GM18511 (cell line): ENCODE data around the gene FBXO8.
"Not testable (repeated sequence)": the region's sequence is repeated elsewhere in the genome, so short reads cannot be mapped to it uniquely, and the experiment has no call there.

Experiments
- ATAC-seq: cut with Tn5 transposase; IDR thresholded peaks from one replicate; pipeline ENCODE4 v1.9.1; 2021; ENCODE audit warnings: mild to moderate bottlenecking, moderate library complexity; ENCODE audit not compliant: unreplicated experiment

FBXO8 gene

DNA sequence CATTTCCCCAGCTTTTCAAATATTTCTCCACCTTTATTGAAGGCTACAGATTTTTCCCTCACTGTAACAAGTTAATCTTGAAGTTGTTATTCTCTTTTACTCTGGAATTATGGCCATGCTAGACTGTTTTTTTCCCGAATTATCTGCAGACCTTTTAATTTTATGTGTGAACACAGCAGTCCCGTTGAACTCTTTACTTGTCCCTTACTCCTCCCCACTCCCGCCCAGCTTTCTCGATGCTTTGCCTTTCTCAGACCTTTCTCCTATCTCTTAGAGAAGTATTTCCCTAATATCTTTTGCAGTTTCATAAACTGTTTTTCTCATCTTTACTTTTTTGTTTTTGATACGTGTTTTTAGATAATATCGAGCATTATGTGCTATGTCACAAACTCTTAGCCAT lies 1.0 kb upstream of the FBXO8 start:
- ATAC-seq: no peak

DNA sequence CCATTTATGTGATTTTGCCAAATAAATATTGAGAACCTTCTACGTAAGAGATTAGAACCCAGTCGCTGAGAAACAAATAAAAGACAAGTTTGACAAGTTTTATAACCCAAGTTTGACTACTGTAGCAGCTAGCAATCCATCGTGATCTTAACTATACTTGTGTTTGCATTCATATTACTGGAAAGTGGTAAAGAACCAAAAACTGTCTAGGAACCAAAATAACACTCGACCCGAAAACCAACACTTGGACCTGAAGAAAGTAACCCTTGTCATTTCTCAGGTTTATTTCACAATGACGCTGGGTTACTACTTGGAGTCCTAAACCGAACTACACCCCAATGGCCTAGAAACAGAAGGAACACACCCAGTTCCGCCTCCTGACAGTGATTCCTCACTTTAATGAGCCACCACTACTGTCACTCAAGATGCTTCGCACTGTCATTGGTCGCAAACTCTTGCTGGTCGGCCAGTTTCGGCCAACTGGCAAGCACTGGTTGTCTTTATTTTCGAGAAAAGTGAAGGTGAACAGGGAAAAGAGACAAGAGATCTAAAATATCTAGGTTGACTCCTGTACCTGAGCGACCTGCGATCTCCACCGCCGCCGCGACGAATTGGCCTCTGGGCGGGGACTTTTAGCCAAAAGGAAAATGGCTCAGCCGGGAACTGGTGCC lies 496 bp downstream of the FBXO8 start:
- peak; percentile 97 for ATAC-seq

DNA sequence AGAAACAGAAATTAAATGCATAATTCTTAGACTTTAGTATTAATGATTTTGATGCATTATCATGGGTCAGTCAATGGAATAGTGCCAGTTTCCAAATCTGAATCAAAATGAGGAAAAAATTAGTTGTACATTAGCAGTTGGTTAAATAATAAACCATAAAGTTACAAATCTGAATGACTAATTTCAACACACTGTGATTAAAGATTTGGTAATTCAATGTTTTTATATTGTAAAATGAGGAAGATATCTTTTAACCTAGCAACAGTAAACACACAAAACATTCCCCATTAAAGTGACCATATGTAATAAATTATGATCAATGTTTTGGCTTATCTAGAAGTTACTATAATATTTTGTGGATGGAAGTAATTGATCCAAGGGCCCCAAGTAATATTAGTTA lies 1.6 kb downstream of the FBXO8 start:
- no peak for ATAC-seq

DNA sequence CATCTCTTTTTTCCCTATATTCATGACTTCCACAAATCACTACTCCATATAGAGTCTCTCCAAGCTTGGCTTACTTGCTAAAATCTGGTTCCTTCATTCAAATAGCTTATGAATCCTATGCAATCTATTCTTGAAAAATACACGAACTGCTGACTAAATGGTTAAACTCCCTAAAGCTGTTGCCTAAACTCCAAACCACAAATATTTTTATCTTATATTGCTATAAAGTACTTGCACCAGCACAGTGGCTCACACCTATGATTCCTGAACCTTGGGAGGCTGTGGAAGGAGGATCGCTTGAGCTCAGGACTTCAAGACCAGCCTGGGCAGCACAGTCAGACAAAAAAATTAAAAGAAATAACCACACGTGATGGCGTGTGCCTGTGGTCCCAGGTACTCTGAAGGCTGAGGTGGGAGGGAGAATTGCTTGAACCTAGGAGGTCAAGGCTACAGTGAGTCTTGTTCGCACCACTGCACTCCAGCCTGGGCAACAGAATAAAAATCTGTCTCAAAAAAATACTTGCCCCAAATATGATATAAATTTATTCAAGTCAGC lies 2.2 kb downstream of the FBXO8 start:
- ATAC-seq: no peak

DNA sequence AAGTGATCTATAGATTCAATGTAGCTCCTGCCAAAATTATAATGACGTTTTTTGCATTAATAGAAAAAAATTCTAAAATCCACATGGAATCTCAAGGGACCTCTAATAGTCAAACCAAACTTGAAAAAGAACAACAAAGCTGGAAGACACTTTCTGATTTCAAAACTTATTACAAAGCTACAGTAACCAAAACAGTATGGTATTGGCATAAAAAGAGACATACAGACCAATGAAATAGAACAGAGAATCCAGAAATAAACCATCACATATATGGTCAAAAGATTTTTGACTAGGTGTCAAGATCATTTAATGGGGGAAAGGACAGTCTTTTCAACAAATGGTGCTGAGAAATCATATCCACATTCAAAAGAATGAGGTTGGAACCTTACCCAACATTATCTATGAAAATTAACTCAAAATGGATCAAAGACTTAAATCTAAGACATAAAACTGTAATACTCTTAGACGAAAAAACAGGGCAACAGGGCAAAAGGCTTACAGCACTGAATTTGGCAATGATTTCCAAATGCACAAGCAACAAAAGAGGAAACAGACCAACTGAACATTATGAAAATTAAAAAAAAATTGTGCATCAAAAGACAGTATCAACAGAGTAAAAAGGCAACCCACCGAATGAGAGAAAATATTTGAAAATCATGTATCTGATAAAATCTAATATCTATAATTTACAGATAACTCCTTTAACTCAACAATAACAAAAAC lies 3.9 kb downstream of the FBXO8 start:
- ATAC-seq: no peak

DNA sequence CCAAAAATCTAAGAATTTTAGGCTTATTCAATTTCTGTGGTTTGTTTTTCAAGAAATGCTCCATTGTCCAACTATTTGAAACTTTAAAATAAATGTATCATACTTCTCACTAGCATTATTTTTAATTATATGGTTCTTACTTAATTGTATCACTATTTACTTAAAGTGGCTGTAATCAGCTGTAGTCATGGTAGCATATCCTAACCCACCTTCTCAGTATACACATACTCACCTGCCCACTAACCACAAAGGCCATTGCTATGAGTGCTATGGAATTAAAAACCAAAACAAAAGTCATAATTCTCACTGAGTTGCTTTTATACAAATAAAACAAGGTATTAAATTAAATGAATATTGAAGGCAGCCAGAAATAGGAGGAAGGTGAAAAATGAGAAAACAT lies 5.0 kb downstream of the FBXO8 start:
- ATAC-seq: no peak

DNA sequence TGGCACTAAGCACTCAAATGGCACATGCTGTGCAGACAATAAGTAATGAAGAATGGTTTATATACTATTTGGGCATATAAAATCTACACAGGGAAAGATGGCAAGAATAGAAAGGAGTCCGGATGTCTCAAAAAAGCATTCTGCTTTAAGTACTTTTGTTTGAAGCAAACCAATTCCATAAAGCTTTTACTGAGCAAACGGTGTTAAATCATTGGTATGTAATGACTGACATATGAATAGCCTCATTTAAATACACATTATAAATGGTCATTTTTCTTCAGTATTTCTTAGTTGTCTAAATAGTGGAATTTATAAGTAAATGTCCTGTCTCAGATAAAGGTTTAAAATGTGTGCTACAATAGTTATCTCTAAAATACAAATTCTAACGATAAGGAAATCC lies 6.0 kb downstream of the FBXO8 start:
- no peak for ATAC-seq

DNA sequence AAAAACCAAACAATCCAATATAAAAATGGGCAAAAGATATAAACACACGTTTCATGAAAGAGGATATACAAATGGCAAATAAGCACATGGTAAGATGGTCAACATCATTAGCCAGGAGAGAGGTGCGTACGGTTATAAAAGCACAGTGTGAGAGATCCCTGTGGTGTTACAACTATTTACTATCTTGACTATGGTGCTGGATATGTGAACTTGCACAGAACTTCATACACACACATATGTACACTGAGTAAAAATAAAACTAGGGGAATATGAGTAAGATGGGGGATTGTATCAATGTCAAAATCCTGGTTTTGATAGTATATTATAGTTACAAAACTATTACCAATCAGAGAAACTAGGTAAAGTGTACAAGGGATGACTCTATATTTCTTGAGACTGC lies 8.4 kb downstream of the FBXO8 start:
- ATAC-seq: no peak

DNA sequence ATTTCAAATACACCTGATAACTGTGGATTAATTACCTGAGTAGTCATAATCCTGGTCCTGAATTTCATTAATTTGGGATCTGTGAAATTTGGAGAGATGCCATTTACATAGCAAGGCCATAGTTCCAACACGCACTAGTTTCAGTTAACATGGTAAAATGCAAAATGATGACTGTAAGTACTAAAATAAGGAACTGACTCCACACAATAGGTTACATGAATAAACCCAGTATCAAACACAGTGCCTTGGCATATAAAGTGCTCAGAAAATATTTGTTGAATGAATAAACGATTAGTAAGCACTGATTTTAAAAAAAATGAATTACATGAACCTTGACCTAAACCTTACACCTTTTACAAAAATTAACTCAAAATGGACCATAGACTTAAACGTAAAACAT lies 9.0 kb downstream of the FBXO8 start:
- ATAC-seq: no peak

DNA sequence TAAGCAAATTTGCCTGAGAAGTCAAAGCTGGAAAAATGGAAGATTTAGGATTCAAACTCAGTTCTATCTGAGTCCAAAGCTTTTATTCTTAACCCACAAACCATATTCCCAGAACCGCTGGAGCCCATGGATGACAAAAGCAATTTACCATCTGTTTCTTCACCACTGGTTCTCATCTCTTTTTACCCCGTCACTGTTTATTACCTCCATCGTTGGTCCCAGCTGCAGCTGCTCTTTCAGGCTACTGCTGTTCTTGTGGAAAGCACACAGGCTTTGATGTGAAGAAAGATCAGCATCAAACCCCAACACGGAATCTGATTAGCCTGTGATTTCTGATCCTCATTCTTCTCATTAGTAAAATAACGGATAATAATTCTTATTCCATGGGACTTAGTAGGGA lies 9.5 kb downstream of the FBXO8 start:
- ATAC-seq: no peak

DNA sequence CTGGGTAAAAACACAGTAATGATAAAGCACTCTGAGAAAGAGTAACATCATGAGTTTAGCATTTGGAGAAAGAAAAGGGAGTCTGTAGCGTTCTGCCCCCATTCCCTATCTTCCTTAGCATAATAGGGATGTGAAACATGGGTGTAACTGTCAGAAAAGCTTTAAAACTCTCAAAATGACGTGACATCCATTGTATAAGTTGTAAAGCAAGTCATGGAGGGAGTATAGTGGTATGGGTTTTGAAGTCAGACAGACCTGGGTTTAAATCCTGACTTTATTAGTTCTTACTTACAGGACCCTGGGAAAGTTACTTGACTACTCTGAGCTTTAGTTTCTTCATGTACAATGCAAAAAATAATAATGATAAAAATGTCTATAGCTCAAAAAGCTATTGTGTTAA lies 17.1 kb downstream of the FBXO8 start:
- ATAC-seq: peak; percentile 42

DNA sequence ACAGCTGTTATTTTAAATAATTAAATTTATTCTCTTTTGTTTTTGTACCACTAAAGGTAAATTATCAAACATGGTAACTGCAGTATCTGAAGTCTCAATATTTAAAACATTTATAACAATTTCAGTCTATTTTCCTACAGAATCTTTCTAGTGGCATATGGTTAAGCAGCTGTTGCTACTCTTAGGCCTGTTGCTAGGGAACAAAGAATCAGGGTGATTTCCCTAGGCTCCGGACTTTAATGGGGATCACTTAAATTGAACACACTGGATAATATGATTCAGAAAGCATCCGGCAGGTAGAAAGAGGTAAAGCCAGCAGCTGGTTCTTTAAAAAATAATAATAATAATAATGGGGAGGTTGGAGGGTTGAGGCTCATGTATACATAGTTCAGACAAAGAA lies 17.6 kb downstream of the FBXO8 start:
- peak; percentile 73 for ATAC-seq

DNA sequence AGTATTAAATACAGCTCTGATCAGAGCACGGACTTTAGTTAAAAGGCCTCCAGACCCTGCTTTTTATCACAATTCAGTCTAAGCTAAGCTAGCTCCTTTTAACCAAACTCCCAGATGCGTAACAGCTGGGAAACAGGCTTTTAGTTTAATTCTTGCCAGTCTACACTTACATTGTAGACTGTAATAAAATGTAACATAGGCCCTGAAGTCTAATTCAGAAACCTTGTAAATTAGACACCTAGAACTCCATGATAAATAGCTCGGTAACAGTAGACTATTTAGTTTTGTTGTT lies 20.1 kb downstream of the FBXO8 start:
- no peak for ATAC-seq

DNA sequence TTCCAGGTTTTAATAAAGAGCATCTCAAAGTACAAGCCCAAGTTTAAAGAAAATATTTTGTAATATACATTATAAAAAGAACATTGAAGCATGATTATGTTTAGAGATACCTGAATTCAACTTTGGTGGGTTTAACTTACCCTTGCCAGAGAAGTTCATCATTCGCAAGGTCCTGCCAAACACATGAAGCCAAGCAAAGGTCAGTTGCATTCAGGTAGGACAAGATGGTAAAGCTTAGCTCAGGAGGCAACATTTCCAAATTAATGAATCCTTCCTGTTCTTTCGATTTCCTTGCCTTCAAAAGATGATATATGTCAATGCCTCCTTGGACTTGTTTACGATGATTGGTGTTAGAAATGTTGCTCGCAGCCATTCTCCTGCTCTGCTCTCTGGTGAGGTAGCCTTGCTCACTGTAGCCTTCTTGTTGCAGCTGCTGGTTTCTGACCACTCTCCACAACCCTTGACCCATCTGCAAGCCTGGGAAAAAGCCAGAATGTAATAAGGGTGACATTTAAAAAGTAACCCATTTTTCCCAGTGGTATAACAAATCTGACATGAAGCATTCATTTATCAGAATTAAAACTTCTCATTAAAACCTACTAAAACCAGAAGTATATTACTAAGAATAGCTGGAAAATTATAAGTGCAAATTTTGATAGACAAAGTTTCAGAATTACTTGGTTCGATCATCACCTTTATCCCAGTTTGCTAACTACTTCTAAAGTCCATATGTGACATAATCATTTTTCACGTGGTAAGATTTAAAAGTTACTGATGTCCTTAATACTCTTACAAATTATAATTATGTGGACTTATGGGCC lies 20.6 kb downstream of the FBXO8 start:
- no peak for ATAC-seq

DNA sequence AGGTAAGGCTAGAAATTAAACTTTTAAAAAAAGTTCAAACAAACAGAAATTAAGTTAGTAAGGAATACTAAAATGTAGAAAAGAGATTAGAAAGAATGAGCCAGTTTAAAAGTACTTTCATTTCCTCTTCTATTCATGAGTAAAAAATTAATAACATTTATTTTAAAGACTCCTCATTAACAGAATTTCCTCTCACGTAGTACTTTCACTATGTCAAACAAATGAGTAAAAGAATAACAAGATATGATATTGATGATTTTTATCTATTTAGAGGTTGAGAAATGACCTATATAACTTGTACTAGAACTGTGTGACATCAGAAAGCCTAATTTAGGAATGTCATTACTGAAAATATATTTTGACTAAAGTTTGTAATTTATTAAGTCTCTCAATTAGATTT lies 22.0 kb downstream of the FBXO8 start:
- not testable (repeated sequence) for ATAC-seq

DNA sequence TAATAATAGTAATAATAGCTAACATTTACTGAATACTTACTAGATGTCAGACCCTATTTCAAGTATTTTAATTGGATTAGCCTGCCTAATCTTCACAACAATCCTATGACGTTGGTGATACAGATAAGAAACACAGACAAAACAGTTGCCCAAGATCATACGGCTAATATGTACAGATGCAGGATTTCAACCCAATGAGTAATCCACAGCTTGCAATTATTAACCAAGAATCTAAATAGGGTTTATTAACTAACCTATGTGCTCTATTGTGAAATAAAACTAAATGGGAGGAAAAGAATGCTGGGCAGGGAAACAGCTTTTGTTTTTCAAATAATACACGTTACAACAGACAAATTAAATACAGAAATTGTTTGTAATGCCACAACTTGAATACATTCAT lies 23.4 kb downstream of the FBXO8 start:
- ATAC-seq: peak; percentile 80

DNA sequence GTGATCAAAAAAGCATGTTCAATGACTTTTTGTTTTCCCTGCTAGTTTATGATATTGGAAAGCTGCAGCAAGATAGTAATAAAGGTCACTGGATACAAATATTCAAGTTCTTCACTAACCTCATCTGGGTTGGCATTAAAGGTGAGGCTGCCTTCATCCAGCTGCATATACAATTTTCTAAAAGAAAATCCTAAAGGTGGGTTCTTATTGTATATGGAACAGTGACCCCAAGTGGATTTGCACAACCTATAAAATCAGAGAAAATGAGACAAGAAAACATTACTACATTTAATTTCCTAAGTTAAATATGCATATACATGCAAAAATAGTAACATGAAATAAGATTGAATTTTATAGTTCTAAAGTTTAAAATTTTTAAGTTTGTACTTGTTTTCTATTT lies 23.9 kb downstream of the FBXO8 start:
- ATAC-seq: peak; percentile 20

DNA sequence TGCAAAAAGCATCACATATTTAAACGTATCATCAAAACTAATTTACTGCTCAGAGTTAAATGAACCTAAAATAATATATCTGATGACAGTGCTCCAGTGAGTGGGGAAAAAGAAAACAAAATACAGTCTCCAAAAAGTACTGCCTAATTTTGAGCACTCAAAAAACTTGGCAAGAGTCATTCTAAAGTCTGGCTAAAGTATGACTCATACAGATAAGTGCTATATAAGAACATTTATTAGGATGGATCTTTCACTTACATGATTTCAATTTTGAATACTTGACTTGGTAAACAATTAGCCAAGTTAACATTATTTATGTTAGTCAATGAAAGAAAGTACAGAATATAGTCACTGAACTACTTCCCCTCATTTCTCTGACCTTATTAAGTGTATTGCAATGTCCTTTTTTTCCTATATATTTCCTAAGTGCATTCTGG lies 27.2 kb downstream of the FBXO8 start:
- ATAC-seq: no peak

DNA sequence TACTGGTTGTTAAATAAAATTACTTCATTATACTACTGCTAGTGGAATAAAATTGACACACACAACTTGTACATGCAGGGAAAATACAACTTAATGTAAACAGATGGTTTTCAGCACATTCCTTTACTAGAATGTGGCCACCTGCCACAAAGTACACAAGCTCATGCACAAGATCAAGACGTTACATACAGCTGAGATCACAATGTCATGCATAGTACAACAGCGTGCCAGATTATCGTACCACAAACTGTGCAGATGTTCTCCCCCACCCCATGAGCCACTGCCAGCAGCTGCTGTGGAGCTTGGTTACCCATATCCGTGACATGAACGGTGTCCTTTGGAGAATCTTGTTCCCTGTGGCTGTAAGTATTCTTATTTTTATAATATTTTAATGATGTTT lies 27.7 kb downstream of the FBXO8 start:
- no peak for ATAC-seq

DNA sequence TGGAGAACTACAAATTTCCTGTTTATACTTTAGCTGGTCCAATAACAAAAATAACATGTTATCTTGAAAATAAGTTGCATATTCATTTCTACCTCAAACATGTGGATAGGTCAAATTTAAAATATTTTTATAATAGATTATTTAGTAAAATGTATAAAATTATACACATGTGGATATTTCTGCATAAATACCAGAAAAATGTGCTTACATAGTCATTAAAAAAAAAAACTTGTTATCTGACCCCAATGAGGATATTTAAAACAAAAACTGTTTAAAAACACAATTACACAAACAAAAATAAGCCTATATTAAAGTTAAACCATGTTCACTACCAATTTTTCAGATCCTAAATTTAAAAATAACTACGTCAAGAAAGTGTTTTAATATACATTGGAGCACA lies 28.1 kb downstream of the FBXO8 start:
- ATAC-seq: no peak

DNA sequence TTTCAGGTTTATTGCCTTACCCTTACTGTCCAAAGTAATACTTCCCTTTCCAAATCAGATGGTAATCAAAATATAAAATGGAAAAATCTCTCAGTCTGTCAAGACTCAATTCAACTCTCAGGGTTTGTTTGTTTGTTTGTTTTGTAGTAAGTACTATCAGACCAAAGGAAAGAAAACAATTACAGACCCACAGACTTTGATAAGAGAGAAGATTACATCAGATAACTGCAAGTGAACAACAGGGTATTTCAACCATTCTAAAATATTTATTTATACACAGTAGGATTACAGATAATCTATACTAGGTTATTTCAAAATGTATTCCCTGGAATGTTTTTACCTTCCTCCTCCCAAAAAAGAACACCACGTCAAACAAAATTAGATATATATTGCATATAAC lies 28.9 kb downstream of the FBXO8 start:
- ATAC-seq: no peak

DNA sequence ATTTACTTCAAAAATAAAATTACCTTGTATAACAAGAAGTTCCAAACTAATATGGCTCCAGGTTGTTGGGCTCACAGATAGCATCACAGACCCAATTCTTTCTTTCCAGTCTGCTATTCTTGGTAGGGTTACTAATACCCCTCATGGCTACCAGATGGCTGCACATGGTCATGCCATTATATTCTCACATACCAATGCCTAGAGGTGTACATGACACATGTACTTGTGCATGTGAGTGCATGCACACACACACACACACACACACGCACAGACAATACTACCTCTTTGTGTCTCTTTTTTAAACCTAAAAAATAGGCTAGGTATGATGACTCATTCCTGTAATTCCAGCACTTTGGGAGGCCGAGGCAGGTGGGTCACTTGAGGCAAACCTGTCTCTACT lies 31.1 kb downstream of the FBXO8 start:
- no peak for ATAC-seq
